ENCODE data around the gene B3GAT3.

DNA sequence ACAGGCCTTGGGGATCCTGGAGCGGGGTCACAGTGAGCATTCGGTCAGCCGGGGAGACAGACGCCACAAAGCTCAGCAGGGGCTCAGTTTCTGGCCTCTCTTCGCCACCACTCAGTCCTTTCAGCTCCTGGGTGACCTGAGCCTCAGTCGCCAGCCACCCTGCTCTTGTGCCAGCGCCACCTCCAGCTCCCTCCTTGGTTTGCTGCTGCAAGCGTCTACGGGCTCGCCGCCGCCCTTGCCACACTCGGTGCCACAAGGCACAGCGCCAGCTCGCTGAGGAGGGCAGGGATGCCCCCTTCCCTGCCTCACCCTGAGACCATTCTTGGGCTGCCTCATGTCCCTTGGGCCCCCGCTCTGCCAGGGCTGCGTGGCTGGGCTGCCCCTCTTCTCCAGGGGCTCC lies 46.6 kb downstream of the B3GAT3 start:
- TF ChIP-seq, protein P1, sequence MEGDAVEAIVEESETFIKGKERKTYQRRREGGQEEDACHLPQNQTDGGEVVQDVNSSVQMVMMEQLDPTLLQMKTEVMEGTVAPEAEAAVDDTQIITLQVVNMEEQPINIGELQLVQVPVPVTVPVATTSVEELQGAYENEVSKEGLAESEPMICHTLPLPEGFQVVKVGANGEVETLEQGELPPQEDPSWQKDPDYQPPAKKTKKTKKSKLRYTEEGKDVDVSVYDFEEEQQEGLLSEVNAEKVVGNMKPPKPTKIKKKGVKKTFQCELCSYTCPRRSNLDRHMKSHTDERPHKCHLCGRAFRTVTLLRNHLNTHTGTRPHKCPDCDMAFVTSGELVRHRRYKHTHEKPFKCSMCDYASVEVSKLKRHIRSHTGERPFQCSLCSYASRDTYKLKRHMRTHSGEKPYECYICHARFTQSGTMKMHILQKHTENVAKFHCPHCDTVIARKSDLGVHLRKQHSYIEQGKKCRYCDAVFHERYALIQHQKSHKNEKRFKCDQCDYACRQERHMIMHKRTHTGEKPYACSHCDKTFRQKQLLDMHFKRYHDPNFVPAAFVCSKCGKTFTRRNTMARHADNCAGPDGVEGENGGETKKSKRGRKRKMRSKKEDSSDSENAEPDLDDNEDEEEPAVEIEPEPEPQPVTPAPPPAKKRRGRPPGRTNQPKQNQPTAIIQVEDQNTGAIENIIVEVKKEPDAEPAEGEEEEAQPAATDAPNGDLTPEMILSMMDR (IDR thresholded peaks at IDR 0.05), result no peak
- no peak for TF ChIP-seq POLR2A (IDR thresholded peaks at IDR 0.05)

Measured in thyroid gland (tissue), 4 donors.